GM18517 (cell line): ENCODE data around the gene APOBR.
"Not testable (repeated sequence)": the region's sequence is repeated elsewhere in the genome, so short reads cannot be mapped to it uniquely, and the experiment has no call there.

Experiments used
- ATAC-seq: cut with Tn5 transposase; IDR thresholded peaks from one replicate; pipeline ENCODE4 v1.9.1; 2021; ENCODE audit warnings: mild to moderate bottlenecking, moderate library complexity; ENCODE audit not compliant: unreplicated experiment

The APOBR gene

DNA sequence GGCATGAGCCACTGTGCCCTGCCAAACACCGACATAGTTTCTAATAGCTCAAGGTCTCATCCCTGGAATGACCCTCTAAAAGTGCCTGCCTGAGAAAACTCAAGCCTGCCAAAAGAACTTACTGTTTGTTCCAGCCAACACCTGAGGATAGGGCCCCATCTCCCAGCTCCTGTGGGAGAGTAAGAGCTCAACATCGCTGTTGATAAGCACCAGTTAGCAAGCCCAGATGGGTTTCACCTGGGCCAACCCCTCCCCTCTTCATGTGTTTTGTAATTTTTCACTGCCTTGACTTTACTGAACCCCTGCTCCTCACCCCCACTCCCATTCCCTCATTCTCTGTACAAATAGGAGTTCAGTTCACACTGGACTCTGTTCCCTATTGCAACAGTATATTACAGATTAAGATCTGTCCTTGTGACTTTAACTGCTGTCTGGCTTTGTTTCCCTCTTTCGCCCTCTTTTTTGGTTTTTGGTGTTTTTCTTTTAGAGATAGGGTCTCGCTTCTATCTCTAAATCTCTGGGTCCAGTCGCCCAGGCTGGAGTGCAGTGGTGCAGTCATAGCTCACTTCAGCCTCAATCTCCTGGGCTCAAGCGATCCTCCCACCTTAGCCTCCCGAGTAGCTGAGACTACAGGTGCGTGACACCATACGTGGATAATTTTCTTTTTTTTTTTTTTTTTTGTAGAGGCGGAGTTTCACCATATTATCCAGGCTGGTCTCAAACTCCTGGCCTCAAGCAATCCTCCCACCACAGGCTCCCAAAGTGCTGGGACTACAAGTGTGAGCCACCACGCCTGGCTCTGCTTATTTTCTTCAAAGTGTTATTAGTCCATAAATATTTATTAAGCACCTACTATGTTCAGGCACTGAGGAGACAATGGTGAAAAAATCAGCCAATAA is 32.0 kb downstream of the APOBR start:
- no peak for ATAC-seq

DNA sequence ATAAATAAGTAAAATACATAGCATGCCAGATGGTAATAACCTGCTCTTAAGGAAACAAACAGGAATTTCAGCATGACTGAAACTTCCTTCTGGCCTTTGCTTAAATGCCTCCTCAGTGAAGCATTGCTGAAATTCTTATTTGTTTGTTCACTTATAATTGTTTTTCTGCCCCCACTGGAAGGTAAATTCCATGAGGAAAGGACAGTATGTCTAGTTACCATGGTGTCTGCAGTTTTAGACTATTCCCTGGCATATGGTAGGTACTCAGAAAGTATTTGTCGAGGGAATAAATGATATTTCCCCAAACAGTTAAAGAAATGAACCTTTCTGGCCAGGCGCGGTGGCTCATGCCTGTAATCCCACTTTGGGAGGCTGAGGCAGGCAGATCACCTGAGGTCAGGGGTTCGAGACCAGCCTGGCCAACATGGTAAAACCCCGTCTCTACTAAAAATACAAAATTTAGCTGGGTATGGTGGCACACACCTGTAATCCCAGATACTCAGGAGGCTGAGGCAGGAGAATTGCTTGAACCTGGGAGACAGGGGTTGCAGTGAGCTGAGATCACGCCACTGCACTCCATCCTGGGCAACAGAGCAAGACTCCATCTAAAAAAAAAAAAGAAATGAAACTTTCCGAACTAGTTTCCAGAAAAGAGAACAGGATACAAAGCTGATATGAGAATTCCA is 32.8 kb downstream of the APOBR start:
- not testable (repeated sequence) for ATAC-seq

GRCh38 chr16:28527985-28528384 is 33.5 kb downstream of the APOBR start:
- ATAC-seq, result no peak

DNA sequence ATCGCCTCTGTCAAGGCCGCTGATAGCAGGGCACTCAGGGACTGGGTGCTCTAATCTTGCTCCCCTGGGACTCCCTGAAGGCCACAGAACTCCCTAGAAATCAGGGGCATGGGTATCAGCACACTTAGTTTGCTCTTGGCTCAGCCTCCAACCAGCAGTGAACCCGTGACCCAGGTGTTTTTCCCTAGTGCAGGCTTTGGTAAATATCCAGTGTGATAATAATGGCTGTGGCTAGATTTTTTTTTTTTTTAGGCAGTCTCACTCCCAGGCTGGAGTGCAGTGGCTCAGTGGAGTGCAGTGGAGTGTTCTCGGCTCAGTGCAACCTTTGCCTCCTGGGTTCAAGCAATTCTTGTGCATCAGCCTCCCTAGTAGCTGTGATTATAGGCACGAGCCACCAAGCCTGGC is 34.0 kb downstream of the APOBR start:
- ATAC-seq, result no peak

GRCh38 chr16:28529124-28529523 is 34.7 kb downstream of the APOBR start:
- ATAC-seq, result no peak

DNA sequence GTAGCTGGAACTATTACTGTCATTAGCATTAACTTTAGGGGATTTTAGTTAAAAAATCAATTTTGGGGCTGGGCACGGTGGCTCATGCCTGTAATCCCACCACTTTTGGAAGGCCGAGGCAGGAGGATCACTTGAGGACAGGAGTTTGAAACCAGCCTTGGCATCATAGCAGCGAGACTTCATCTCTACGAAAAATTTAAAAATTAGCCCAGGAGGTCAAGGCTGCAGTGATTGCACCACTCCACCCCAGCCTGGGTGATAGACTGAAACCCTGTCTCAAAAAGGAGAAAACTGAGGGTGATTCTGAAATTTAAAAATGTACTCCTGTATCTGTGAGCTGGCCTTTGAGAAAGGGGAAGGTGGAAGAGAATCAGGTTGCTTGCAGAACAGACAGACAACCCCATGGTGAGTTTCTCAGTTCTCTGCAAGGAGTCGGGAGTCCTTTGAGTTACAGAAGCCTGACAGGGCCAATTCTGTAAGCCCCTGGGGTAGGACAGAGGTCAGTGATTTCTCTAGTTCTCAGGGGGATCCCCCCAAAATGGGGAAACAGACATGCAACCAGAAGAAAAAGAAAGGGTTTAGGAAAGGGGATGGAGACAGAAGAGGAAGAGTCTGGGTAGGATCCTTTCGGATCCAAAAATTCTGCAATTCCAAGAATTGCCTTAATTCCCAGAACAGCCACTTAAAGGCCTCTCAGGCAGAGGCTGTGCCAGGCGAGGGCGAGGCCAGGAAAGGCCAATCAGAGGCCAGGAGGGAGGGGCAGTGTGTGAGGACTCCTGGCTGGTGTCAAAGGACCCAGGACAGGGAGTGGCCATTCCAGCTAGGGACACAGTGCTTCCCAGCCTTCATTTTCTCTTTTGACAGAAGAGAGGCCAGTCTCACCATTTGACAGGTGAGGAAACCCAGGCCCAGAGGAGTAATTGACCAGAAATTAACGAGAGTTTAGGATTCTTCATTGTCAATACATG is 37.6 kb downstream of the APOBR start:
- no peak for ATAC-seq

- no peak for ATAC-seq
Measured at GRCh38 chr16:28532940-28533647, 38.7 kb downstream of the APOBR start.

DNA sequence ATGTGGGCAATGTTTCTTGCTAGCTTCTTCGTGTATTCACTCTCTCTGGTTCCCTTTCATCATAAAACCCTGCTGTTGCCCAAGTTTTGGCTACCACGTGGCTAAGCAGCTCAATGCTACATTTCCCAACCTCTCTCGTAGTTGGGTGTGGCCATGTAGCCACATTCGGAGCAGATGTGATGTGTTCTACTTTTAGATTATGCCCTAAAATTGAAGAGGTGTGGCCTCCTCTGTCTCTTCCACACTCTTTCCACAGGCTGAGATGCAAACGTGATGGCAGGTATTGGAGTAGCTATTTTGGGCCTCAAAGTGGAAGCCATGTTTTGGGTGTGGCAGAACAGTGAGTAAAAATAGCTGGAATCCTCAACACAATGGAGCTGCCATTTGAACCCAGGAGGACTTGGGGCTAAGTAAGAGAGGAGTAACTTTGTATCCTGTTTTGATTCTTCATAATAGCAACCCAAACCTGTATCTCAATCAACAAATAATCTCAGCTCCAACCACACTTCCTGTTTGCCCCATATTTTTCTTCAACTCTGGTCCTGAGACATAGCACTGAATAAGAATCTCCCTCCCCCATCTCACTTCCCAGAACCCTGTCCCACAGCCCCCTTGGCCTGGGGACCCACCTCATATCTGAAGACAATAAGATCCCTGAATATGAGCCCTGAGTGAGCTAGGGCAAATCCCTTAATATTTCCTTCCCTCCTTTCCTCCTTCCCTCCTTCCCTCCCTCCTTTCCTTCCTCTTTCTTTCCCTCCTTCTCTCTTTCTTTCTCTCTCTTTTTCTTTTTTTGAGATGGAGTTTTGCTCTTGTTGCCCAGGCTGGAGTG is 40.3 kb downstream of the APOBR start:
- no peak for ATAC-seq

DNA sequence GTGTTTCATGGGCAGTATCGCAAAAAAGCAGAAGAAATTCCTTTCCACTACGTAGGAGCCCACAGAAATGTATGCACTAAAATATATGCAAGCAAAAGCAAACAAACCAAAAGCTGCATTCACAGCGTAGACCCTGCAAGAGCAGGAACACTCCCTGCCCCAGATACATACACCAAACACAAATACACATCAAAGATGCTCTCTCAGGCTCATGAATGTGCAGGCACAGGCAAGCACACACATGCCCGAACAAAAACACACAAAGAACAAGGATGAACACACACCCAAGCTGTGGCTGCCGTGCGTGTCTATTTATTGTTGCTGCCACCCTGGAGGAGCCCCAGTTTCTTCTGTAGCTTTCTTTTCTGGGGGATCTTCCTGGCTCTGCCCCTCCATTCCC is 42.6 kb downstream of the APOBR start:
- ATAC-seq, result no peak

GRCh38 chr16:28537964-28538732 is 43.7 kb downstream of the APOBR start:
- no peak for ATAC-seq

DNA sequence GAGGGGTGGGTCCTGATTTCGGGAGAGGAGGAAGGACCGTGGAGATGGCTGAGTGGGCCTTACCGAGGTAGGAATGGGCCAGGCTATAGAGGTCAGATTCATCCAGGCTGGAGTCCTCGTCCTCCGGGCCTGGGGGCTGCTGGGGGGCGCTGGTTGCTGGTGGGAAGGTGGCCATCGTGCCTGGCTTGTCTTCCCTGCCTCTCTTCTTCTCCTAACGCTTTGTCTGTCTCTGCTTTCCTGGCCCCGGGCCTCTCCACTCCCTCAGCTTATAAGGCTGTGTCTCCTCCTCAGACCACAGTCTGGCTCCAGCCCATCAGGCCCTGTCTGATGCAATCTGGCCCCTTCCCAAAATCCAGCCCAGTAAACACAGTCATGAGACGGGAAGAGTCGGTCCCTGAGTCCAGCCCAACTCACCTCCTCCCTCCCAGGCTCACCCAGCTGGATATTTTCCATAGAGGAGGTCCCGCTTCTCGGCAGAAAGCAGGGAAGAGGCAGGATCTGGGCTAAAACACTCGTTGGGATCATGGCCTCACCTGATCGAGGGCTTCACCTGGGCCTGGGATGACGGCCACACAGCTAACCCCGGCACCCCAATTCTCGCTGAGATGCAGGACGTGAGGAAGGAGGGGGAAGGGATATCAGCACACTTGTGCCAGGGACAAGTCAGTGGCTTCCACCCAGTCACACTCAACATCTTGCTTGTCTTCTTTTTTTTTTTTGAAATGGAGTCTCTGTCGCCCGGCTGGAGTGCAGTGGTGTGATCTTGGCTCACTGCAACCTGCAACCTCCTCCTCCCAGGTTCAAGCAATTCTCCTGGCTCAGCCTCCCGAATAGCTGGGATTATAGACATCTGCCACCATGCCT is 44.5 kb downstream of the APOBR start, which contains the start of gene NUPR1:
NUPR1 (minus strand) TSS at position 242 of the 864 bp plus-strand sequence; CDS start at position 175, 67 bp downstream.
- ATAC-seq, result no peak

DNA sequence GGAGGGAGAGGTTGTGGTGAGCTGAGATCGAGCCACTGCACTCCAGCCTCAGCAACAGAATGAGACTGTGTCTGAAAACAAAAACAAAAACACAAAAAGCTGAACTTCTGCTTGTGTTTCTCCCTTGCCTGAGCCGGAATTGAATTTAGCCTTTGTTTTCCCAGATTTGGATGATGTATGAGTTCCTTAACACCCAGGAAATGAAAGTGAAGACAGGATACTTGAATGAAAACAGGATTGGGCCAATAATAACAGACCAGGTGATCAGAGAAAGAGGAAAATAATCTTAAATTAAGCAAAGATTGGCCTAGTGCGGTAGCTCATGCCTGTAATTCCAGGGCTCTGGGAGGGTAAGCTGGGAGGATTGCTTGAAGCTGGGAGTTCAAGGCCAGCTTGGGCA is 45.9 kb downstream of the APOBR start:
- no peak for ATAC-seq

- no peak for ATAC-seq
Measured at GRCh38 chr16:28542646-28543045, 48.2 kb downstream of the APOBR start.

DNA sequence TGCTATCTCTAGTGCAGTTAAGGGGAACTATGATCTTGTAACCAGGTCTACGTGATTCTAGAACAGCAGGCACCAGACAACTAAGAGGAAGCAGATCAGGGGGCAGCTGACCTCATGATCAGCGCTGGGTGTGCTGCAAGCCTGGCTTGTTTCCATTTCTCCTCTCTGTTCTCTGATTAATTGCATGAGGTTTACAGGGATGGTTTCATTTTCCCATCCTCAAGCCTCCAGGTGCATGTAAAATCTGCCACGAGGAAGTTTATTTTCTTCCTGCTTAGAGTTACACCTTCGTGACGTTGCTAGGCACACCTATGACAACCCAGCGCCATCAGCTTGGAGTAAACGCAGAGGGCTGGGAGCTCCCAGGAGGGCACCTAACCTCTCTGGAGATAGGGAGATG is 48.6 kb downstream of the APOBR start:
- no peak for ATAC-seq

- ATAC-seq, result no peak
Measured at GRCh38 chr16:28544998-28545397, 50.6 kb downstream of the APOBR start.

GRCh38 chr16:28545964-28546363 is 51.5 kb downstream of the APOBR start:
- not testable (repeated sequence) for ATAC-seq

DNA sequence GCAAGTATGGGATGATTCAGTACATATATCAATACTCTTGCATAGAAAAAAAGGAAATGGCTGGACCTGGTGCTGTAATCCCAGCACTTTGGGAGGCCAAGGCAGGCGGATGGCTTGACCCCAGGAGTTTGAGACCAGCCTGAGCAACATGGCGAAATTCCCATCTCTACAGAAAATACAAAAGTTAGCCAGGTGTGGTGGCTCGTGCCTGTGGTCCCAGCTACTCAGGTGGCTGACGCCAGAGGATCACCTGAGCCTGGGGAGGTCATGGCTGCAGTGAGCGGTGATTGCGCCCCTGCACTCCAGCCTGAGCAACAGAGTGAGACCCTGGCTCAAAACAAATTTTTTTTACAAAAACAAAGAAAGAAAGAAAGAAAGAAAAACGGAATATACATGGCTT is 52.2 kb downstream of the APOBR start:
- no peak for ATAC-seq

DNA sequence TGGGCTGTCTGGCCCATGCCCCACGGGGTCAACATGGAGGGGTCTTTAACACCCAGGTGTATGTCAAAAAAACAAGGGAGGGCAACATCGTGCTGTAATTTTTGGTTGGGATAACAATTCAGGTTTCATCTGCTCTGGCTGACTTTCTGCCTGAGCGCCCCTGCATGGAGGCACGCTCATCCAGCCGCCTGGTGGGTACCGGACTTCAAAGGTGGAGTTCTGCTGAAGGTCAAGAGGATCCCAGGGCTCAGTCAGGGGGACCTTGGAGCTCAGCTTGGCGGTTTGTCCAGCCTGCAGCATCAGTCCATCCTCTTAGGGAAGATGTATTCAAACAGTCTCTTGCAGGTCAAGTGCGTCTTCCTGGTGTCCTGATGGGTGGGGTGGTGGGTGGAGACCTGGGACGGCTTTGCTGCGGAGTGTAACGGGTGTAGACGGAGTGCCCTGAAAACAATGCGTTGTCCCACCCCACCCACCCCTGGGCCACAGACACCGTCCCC is 53.9 kb downstream of the APOBR start:
- no peak for ATAC-seq
